ENCODE measurements around the gene ADAM33. TPM values are rescaled to one million over a fixed set of nuclear protein-coding genes. Genes with fewer than 3 reads are reported as not detected.

Gene ADAM33
- total RNA-seq, 1 experiment from 2014 or later, result not detected

DNA sequence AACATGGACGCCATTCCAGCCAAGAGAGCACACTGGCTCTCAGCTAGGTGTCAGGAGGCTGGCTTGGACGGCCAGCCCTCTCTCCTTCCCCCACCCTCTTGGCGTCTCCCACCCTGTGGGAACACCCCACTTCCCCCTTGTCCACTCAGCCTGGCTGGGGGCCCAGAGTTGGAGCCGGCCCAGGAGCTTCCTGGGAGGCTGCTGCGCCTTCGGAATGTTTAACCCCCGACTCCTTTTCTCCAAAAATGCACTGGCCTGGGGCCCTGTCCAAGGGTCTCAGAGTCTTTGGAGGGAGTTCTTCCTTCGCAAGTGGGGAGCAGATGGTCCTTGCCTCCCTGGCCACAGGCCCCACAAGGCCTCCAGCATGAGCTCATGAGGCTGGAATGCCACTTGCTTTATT, 4.1 kb downstream of the ADAM33 start:
- H3K4me3 Mint-ChIP-seq (ENCODE audit: low read depth, unreplicated experiment), result no peak overlapping the region
- DNase-seq, result no peak
- H3K27me3 Mint-ChIP-seq (ENCODE audit: unreplicated experiment), result peaks cover 82% of the 10 kb centered on the region
- no peak overlapping the region for H3K27ac Mint-ChIP-seq (ENCODE audit: unreplicated experiment)
- TF ChIP-seq, protein P1, sequence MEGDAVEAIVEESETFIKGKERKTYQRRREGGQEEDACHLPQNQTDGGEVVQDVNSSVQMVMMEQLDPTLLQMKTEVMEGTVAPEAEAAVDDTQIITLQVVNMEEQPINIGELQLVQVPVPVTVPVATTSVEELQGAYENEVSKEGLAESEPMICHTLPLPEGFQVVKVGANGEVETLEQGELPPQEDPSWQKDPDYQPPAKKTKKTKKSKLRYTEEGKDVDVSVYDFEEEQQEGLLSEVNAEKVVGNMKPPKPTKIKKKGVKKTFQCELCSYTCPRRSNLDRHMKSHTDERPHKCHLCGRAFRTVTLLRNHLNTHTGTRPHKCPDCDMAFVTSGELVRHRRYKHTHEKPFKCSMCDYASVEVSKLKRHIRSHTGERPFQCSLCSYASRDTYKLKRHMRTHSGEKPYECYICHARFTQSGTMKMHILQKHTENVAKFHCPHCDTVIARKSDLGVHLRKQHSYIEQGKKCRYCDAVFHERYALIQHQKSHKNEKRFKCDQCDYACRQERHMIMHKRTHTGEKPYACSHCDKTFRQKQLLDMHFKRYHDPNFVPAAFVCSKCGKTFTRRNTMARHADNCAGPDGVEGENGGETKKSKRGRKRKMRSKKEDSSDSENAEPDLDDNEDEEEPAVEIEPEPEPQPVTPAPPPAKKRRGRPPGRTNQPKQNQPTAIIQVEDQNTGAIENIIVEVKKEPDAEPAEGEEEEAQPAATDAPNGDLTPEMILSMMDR (IDR thresholded peaks at IDR 0.05; ENCODE audit: unreplicated experiment), result no peak
- H3K36me3 Mint-ChIP-seq (ENCODE audit: insufficient read depth, unreplicated experiment), result no peaks in the 10 kb centered on the region
- CTCF ChIA-PET, result interaction anchor here (0.6 to 1.5 kb wide), 4 partner anchors 10 to 576 kb away, joined by 3 to 4 read pairs (median 3); no protein-coding TSS in a partner anchor
- no TSS peak for BruUV-seq (replicated peaks)
- no peaks in the 10 kb centered on the region for H3K4me1 Mint-ChIP-seq (ENCODE audit: low read depth, unreplicated experiment)
- no peaks in the 10 kb centered on the region for H3K9me3 Mint-ChIP-seq (ENCODE audit: low read depth, unreplicated experiment)
- intact Hi-C loops (cut with micrococcal nuclease; ENCODE audit: unreplicated experiment), result no loop called here

DNA sequence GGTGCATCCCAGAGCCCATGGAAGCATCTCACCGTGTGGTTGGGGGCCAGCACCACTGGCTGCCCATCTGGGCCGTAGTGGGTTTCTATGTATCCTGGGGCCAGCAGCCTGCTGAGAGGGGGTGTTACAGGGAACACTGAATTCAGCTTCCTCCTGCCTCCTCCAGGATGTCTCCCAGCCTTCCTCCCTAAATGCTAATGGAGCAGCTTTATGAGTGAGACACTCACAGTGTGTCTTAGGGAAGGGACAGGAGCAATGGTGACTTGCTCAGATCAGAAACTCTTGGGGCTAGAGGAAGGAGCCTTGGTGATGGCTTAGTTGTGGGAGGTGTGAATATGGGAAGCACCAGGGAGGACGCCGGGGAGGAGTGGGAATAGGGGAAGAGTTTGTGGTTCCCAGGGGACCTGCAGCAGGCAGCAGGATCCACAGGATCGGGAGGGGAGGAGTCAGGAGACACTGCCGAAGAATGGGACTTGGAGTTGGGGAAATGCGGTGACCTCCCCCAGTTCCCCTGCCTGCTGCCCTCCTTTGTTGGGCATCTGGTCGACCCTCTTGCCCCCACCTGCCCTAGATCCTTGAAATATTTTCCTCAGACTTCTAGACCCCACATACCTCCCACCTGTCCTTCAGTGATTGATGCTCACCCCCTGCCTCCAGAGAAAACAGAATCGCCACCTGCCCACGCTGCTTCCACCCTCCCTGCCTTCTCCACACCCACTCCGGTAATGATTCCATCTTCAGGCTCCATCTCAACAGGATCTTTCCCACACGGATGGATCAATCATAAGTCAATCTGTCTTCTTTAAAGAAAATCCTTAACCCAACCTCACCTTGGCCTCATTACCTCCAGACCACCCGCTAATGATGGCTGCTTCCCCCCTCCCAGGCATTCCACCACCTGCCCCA, 6.6 kb downstream of the ADAM33 start:
- Mint-ChIP-seq H3K36me3 (ENCODE audit: insufficient read depth, unreplicated experiment) (no peaks in the 10 kb centered on the region), H3K4me1 (ENCODE audit: low read depth, unreplicated experiment) (no peaks in the 10 kb centered on the region), H3K9me3 (ENCODE audit: low read depth, unreplicated experiment) (no peaks in the 10 kb centered on the region), H3K27me3 (ENCODE audit: unreplicated experiment) (peaks cover 88% of the 10 kb centered on the region), H3K27ac (ENCODE audit: unreplicated experiment) (no peak overlapping the region), H3K4me3 (ENCODE audit: low read depth, unreplicated experiment) (no peak overlapping the region)
- no peak for DNase-seq
- no TSS peak for BruUV-seq (replicated peaks)
- intact Hi-C loops (cut with micrococcal nuclease; ENCODE audit: unreplicated experiment), result no loop called here
- CTCF ChIA-PET, result interaction anchor here (0.7 to 1.5 kb wide), 2 partner anchors 94 to 112 kb away, joined by 3 to 9 read pairs; no protein-coding TSS in a partner anchor
- TF ChIP-seq, protein P1 (IDR thresholded peaks at IDR 0.05; ENCODE audit: unreplicated experiment), result no peak

DNA sequence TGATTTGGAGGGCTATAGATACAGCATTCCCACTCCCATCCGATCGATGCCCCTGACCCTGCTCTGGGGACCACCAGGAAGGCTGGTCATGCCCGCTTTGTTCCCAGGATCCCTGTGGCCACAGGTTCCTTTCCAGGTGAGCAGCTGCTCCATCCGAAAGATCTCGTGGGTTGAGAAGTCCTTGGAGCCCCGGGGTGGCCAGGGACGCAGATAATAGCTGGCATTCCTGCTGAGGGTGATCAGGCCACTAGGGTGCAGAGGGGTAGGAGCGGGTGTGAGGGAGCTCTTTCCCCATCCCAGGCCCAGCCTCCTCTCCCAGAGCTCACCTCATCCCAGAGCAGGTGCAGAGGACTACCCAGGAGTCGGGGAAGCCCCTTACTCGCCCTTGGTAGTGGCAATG, 7.4 kb downstream of the ADAM33 start:
- Mint-ChIP-seq H3K27ac (ENCODE audit: unreplicated experiment) (no peak overlapping the region), H3K27me3 (ENCODE audit: unreplicated experiment) (peaks cover 88% of the 10 kb centered on the region), H3K4me3 (ENCODE audit: low read depth, unreplicated experiment) (no peak overlapping the region), H3K36me3 (ENCODE audit: insufficient read depth, unreplicated experiment) (no peaks in the 10 kb centered on the region), H3K9me3 (ENCODE audit: low read depth, unreplicated experiment) (no peaks in the 10 kb centered on the region), H3K4me1 (ENCODE audit: low read depth, unreplicated experiment) (no peaks in the 10 kb centered on the region)
- intact Hi-C loops (cut with micrococcal nuclease; ENCODE audit: unreplicated experiment), result no loop called here
- no TSS peak for BruUV-seq (replicated peaks)
- CTCF ChIA-PET, result interaction anchor here (0.6 kb wide), 1 partner anchor 19 kb away, joined by 4 read pairs; no protein-coding TSS in a partner anchor
- DNase-seq, result no peak
- TF ChIP-seq, protein P1 (IDR thresholded peaks at IDR 0.05; ENCODE audit: unreplicated experiment), result no peak

DNA sequence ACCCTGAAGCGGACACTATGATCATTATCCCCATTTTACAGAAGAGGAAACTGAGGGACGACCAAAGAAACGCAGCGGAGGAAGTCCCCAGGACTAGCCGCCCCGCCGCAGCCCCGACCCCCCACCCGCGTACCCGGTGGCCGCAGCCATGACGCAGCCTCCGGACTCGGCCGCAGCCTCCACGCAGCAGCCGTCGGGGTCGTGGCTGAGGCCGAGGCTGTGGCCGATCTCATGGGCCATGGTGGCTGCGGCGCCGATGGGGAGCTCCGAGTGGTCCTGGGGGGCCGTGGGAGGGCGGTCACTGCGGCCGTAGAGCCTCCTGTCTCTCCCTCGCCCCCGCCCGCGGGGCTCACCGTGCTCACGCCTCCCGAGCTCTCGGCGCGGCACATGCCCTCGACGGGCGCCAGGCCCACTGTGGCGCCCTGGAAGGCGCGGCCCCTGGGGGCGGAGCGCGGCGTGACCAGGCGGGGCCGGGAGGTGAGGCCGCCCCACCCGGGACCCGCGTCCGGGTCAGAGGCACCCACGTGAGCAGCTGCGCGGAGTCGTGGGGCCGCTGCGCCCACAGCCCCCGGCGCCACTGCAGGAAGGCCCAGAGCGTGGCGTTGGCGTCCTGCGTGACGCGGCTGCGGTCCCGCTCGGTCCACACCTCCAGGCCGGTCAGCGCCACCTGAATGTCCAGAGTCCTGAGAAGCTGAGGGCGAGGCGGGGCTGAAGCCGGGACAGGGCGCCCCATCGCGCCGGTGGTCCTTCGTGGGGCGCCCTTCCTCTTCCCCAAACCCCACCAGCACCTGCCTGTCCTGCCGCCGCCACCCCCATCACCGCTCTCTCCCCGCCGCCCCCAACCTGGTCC, 8.4 kb downstream of the ADAM33 start:
- Mint-ChIP-seq H3K27me3 (ENCODE audit: unreplicated experiment) (peaks cover 86% of the 10 kb centered on the region), H3K9me3 (ENCODE audit: low read depth, unreplicated experiment) (no peaks in the 10 kb centered on the region)
- intact Hi-C loops (cut with micrococcal nuclease; ENCODE audit: unreplicated experiment), result no loop called here

More for the DNA sequence above, 8.4 kb downstream of the ADAM33 start:
- no TSS peak for BruUV-seq (replicated peaks)
- DNase-seq, result no peak
- Mint-ChIP-seq H3K4me1 (ENCODE audit: low read depth, unreplicated experiment) (no peaks in the 10 kb centered on the region), H3K27ac (ENCODE audit: unreplicated experiment) (no peak overlapping the region), H3K4me3 (ENCODE audit: low read depth, unreplicated experiment) (no peak overlapping the region), H3K36me3 (ENCODE audit: insufficient read depth, unreplicated experiment) (no peaks in the 10 kb centered on the region)
- TF ChIP-seq, protein P1 (IDR thresholded peaks at IDR 0.05; ENCODE audit: unreplicated experiment), result no peak
- CTCF ChIA-PET, result no interaction called here
